ENCODE measurements around the gene ACBD6. TPM values are rescaled to one million over a fixed set of nuclear protein-coding genes. Genes with fewer than 3 reads are reported as not detected.

Gene ACBD6
- total RNA-seq, 1 donor from 2014 or later, result 49.1 TPM

DNA sequence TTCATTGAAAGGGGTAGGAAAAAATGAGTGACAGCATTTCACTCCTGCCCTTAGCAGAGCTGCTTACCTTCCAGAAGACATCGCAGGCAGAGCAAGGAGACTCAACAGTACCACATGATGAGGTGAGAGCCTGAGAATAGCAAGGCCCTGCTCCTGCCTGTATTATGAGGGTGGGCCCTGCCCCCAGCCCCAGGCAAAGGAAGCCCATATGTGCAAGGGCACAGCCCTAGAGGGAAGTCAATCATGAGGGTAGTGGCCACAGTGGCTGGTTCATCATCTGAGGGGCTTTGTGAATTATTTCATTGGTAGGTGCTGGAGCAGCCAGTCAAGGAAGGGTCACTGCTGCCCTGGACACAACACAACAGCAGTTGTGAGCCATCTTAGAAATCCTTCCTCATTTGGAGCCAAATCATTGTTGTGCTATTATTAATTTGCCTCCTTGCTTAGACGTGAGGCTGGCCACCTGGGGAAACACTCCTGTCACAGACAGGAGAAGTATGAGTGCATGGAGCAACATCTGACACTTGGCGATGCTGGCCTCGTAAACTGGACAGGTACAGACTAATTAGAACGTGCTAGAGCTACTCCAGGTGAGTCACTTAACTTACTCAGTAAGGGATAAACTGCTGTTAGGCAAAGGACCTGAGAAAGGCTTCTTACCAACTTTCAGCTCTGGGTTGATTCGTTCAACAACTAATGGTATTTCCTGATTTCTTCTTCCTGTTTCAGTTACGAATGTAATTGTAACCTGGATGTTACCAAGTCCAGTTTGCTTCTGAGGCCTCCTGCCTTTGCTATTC, 22.7 kb upstream of the ACBD6 start:
- Mint-ChIP-seq H3K4me3 (no peak overlapping the region), H3K9me3 (no peaks in the 10 kb centered on the region), H3K4me1 (ENCODE audit: unreplicated experiment) (peaks cover 37% of the 10 kb centered on the region), H3K27me3 (peaks cover 8% of the 10 kb centered on the region), H3K36me3 (no peaks in the 10 kb centered on the region), H3K27ac (peak overlapping the region; percentile 19)
- TF ChIP-seq, protein P1, sequence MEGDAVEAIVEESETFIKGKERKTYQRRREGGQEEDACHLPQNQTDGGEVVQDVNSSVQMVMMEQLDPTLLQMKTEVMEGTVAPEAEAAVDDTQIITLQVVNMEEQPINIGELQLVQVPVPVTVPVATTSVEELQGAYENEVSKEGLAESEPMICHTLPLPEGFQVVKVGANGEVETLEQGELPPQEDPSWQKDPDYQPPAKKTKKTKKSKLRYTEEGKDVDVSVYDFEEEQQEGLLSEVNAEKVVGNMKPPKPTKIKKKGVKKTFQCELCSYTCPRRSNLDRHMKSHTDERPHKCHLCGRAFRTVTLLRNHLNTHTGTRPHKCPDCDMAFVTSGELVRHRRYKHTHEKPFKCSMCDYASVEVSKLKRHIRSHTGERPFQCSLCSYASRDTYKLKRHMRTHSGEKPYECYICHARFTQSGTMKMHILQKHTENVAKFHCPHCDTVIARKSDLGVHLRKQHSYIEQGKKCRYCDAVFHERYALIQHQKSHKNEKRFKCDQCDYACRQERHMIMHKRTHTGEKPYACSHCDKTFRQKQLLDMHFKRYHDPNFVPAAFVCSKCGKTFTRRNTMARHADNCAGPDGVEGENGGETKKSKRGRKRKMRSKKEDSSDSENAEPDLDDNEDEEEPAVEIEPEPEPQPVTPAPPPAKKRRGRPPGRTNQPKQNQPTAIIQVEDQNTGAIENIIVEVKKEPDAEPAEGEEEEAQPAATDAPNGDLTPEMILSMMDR (conservative IDR thresholded peaks at IDR 0.05), result no peak
- no peak for DNase-seq (ENCODE audit: extremely low spot score, unreplicated experiment)

DNA sequence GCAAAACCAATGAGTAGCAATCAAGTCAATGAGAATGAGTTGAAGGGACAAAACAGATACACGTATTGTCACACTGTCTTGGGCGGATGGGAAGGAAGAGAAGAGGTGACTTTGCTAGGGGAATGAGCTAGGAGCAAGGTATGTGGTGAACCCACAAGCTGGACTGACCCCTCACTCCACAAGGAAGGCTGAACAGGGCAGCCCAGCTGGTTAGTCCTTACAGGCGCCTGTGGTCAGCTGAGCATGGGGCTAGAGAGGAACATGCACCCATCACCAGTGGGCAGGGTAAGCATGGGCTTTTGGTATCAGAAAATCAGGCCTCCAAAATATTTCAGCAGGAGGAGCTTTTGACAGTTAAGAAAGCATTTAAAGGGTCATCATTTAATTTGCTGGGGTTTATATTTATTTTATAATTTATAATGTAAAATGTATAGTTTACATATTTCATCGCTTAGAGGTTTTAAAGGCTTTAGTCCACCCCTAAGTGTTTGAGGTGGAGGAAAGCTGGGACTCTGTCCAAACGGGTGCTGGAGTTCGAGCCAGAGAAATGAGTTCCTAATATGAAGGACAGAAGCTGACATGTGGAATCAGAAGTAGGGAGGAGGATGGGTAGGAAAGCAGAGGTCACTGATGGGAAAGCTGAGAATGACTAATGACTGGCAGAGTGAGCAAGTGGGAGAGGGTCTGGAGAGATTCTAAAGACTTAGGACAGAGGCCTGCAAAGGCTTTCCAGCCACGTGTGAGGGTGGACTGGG, 22.0 kb upstream of the ACBD6 start:
- H3K4me1 Mint-ChIP-seq (ENCODE audit: unreplicated experiment), result peaks cover 45% of the 10 kb centered on the region
- TF ChIP-seq, protein P1 (conservative IDR thresholded peaks at IDR 0.05), result no peak
- H3K4me3 Mint-ChIP-seq, result no peak overlapping the region
- no peak overlapping the region for H3K27ac Mint-ChIP-seq
- H3K27me3 Mint-ChIP-seq, result peaks cover 8% of the 10 kb centered on the region
- no peaks in the 10 kb centered on the region for H3K9me3 Mint-ChIP-seq
- H3K36me3 Mint-ChIP-seq, result no peaks in the 10 kb centered on the region
- no peak for DNase-seq (ENCODE audit: extremely low spot score, unreplicated experiment)

DNA sequence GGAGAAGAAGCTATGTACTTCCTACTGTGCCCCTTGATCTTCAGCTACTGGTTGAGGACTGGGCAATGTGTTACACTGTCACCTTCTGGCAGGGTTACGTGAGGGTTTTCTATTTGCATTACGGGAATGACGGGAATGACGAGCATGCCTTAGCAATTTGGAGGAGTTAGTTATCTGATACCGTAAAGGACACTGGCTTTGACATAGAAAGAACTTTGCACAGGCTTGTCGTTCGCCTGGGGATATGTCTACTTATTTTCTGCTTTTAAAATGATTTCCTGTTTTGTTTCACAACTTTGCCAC, 19.8 kb upstream of the ACBD6 start:
- Mint-ChIP-seq H3K4me3 (peak overlapping the region; percentile 26), H3K27me3 (peaks cover 6% of the 10 kb centered on the region), H3K27ac (peak overlapping the region; percentile 74), H3K9me3 (no peaks in the 10 kb centered on the region), H3K36me3 (no peaks in the 10 kb centered on the region), H3K4me1 (ENCODE audit: unreplicated experiment) (peaks cover 44% of the 10 kb centered on the region)
- no peak for DNase-seq (ENCODE audit: extremely low spot score, unreplicated experiment)
- TF ChIP-seq, protein P1 (conservative IDR thresholded peaks at IDR 0.05), result no peak

DNA sequence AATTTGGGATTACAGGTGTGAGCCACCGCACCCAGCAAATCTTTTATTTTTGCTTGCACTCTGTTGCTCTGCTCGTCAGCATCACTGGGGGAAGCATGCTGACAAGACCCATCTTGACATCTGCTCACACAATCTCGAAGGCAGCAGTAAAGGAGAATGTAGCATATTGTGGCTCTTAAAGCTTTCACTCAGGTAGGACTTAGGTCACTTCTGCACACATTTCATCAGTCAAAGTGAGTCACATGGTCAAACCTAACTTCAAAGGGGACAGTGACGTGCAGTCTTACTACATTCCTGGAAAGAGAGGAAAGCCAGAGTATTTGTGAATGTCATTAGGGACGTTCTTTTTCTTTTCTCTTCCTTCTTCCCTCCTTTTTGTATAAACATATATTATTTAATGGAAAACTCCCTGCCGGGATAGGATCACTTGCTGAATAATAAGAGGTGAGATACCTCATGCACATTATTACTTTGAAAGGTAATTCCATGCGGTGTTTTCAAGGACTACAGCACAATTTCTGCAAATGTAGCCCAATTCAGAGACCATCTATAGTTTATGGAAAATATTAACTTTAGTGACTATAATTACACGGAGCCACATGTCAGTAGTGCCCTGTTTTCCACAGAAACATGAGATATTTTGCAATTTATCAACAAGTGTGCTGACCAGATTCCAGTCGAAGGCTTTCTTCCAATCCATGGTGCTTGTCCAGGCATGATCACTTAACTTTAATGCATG, 19.3 kb upstream of the ACBD6 start:
- TF ChIP-seq, protein P1 (conservative IDR thresholded peaks at IDR 0.05), result no peak
- Mint-ChIP-seq H3K9me3 (no peaks in the 10 kb centered on the region), H3K27ac (peak overlapping the region; percentile 74), H3K4me1 (ENCODE audit: unreplicated experiment) (peaks cover 40% of the 10 kb centered on the region), H3K36me3 (no peaks in the 10 kb centered on the region), H3K4me3 (peak overlapping the region; percentile 26), H3K27me3 (peaks cover 4% of the 10 kb centered on the region)
- no peak for DNase-seq (ENCODE audit: extremely low spot score, unreplicated experiment)

DNA sequence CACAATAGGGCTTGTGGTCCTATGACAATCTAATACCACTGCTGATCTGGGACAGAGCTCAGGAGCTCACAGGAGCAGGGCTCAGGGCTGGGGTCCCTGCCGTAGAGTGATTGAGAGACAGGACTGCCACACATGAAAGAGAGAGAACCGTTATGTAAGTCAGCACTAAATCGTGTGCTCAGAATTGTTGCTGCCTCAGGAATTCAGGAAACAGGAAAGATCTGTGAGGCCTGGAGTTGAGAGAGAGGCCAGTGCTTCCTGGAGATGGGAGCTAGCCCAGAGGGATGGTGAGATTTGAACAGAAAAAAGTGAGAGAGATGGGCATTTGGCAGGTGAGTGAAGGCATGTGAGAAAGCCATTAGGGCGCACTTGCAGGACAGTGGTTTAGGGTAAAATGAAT, 17.5 kb upstream of the ACBD6 start:
- DNase-seq (ENCODE audit: extremely low spot score, unreplicated experiment), result no peak
- H3K27ac Mint-ChIP-seq, result no peak overlapping the region
- no peak overlapping the region for H3K4me3 Mint-ChIP-seq
- H3K4me1 Mint-ChIP-seq (ENCODE audit: unreplicated experiment), result peaks cover 37% of the 10 kb centered on the region
- no peaks in the 10 kb centered on the region for H3K27me3 Mint-ChIP-seq
- no peaks in the 10 kb centered on the region for H3K9me3 Mint-ChIP-seq
- TF ChIP-seq, protein P1 (conservative IDR thresholded peaks at IDR 0.05), result no peak
- no peaks in the 10 kb centered on the region for H3K36me3 Mint-ChIP-seq

Data from type B pancreatic cell (in vitro differentiated cells).